RWPE2 (cell line): ENCODE data around the gene PLOD2.

ENCODE experiments used
- ATAC-seq: fragments of 200-7000 bp; cut with Tn5 transposase; 3 replicates; pipeline ENCODE4 v1.9.1; 2021; ENCODE audit warnings: low read depth
- DNase-seq: peaks from one replicate; pipeline ENCODE4 v3.0.0-alpha.2; 2020; ENCODE audit warnings: low spot score
- H3K27ac ChIP-seq: fragments of 450-650 bp; 2 replicates; pipeline ENCODE4 v1.5.1; 2017; ENCODE audit warnings: mild to moderate bottlenecking; ENCODE audit not compliant: poor library complexity, severe bottlenecking
- H3K27me3 ChIP-seq: fragments of 250-450 bp; sonication (Bioruptor Pico); 2 replicates; pipeline ENCODE4 v1.5.1; 2021; ENCODE audit warnings: mild to moderate bottlenecking, moderate library complexity; ENCODE audit not compliant: insufficient read depth, poor library complexity, severe bottlenecking
- H3K36me3 ChIP-seq: fragments of 250-450 bp; sonication (Bioruptor Pico); 2 replicates; pipeline ENCODE4 v1.5.1; 2020; ENCODE audit warnings: low read depth, mild to moderate bottlenecking, moderate library complexity
- H3K4me1 ChIP-seq: fragments of 250-450 bp; sonication (Bioruptor Pico); 2 replicates; pipeline ENCODE4 v1.5.1; 2021; ENCODE audit warnings: mild to moderate bottlenecking, moderate library complexity; ENCODE audit not compliant: insufficient read depth, poor library complexity, severe bottlenecking
- H3K4me3 ChIP-seq: fragments of 250-450 bp; sonication (Bioruptor Pico); 2 replicates; pipeline ENCODE4 v1.5.1; 2021; ENCODE audit warnings: mild to moderate bottlenecking, moderate library complexity; ENCODE audit not compliant: severe bottlenecking
- H3K9me3 ChIP-seq: fragments of 250-450 bp; sonication (Bioruptor Pico); 2 replicates; pipeline ENCODE4 v1.5.1; 2021; ENCODE audit warnings: mild to moderate bottlenecking, moderate library complexity; ENCODE audit not compliant: severe bottlenecking
- CTCF ChIP-seq: fragments of 450-650 bp; IDR thresholded peaks from one replicate; pipeline ENCODE4 v1.5.1; 2017; ENCODE audit warnings: mild to moderate bottlenecking, moderate library complexity; ENCODE audit not compliant: poor library complexity, severe bottlenecking

Gene PLOD2

GRCh38 chr3:146102885-146103284 is 58.1 kb downstream of the PLOD2 start:
- no peaks in the 10 kb centered on the region for H3K9me3 ChIP-seq
- no peak for DNase-seq
- no peak for ATAC-seq
- no peak for TF ChIP-seq CTCF
- peaks cover 87% of the 10 kb centered on the region for H3K36me3 ChIP-seq
- H3K4me1 ChIP-seq: no peaks in the 10 kb centered on the region
- H3K27me3 ChIP-seq: no peaks in the 10 kb centered on the region
- no peak overlapping the region for H3K27ac ChIP-seq
- no peak overlapping the region for H3K4me3 ChIP-seq

GRCh38 chr3:146101538-146101937 is 59.4 kb downstream of the PLOD2 start:
- Histone ChIP-seq H3K36me3 (peaks cover 81% of the 10 kb centered on the region), H3K27me3 (no peaks in the 10 kb centered on the region), H3K4me3 (no peak overlapping the region), H3K4me1 (no peaks in the 10 kb centered on the region), H3K9me3 (no peaks in the 10 kb centered on the region), H3K27ac (no peak overlapping the region)
- no peak for ATAC-seq
- no peak for DNase-seq
- no peak for TF ChIP-seq CTCF

GRCh38 chr3:146100825-146101444 is 60.0 kb downstream of the PLOD2 start:
- no peak for ATAC-seq
- no peaks in the 10 kb centered on the region for H3K27me3 ChIP-seq
- H3K36me3 ChIP-seq: peaks cover 75% of the 10 kb centered on the region
- no peaks in the 10 kb centered on the region for H3K9me3 ChIP-seq
- no peak for TF ChIP-seq CTCF
- H3K27ac ChIP-seq: no peak overlapping the region
- no peak overlapping the region for H3K4me3 ChIP-seq
- DNase-seq: no peak
- no peaks in the 10 kb centered on the region for H3K4me1 ChIP-seq

- H3K4me1 ChIP-seq: no peaks in the 10 kb centered on the region
- ATAC-seq (no peak), DNase-seq (no peak)
- no peaks in the 10 kb centered on the region for H3K9me3 ChIP-seq
- H3K27me3 ChIP-seq: no peaks in the 10 kb centered on the region
- H3K27ac ChIP-seq: no peak overlapping the region
- no peak overlapping the region for H3K4me3 ChIP-seq
- no peak for TF ChIP-seq CTCF
- H3K36me3 ChIP-seq: peaks cover 67% of the 10 kb centered on the region
Measured at GRCh38 chr3:146100180-146100579, 60.8 kb downstream of the PLOD2 start.

- DNase-seq (no peak), ATAC-seq (no peak)
- H3K36me3 ChIP-seq: peaks cover 58% of the 10 kb centered on the region
- no peaks in the 10 kb centered on the region for H3K4me1 ChIP-seq
- TF ChIP-seq CTCF: no peak
- no peaks in the 10 kb centered on the region for H3K9me3 ChIP-seq
- H3K27me3 ChIP-seq: no peaks in the 10 kb centered on the region
- no peak overlapping the region for H3K4me3 ChIP-seq
- no peak overlapping the region for H3K27ac ChIP-seq
Measured at GRCh38 chr3:146099316-146099715, 61.7 kb downstream of the PLOD2 start.
